Astrocyte (in vitro differentiated cells and primary cell): ENCODE measurements around the gene PRMT3.

Experiments
- CTCF ChIP-seq: IDR thresholded peaks from 2 replicates; pipeline ENCODE4 v1.5.1; 2011; ENCODE audit warnings: low read depth, mild to moderate bottlenecking, inconsistent platforms, low read length, moderate library complexity; ENCODE audit not compliant: insufficient read depth
- EZH2 ChIP-seq: IDR thresholded peaks from 2 replicates; pipeline ENCODE4 v1.6.1; 2012; ENCODE audit warnings: mild to moderate bottlenecking, low read length, inconsistent platforms; ENCODE audit not compliant: insufficient read depth

DNA sequence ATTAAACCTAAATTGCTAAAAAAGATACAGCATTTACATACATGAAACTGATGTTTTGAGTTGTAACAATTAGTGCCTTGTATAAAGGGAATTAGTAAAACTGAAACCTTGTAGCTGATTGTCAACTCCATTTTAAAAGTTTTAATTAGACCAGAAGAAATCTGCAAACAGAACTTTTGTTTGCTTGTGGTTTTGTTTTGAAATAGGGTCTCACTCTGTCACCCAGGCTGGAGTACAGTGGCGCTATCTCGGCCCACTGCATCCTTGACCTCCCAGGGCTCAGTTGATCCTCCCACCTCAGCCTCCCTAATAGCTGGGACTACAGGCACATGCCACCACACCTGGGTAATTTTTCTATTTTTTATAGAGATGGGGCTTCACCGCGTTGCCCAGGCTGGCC lies 125.4 kb downstream of the PRMT3 start:
- TF ChIP-seq CTCF (no peak), EZH2 (no peak)
